HG02588 (cell line): Measurements from ENCODE around the gene MYL12B.
"Not testable (repeated sequence)": the region's sequence is repeated elsewhere in the genome, so short reads cannot be mapped to it uniquely, and the experiment has no call there.

Source experiments
- ATAC-seq: cut with Tn5 transposase; IDR thresholded peaks from one replicate; pipeline ENCODE4 v1.9.1; 2021; ENCODE audit warnings: mild to moderate bottlenecking, moderate library complexity; ENCODE audit not compliant: unreplicated experiment

Gene MYL12B

DNA sequence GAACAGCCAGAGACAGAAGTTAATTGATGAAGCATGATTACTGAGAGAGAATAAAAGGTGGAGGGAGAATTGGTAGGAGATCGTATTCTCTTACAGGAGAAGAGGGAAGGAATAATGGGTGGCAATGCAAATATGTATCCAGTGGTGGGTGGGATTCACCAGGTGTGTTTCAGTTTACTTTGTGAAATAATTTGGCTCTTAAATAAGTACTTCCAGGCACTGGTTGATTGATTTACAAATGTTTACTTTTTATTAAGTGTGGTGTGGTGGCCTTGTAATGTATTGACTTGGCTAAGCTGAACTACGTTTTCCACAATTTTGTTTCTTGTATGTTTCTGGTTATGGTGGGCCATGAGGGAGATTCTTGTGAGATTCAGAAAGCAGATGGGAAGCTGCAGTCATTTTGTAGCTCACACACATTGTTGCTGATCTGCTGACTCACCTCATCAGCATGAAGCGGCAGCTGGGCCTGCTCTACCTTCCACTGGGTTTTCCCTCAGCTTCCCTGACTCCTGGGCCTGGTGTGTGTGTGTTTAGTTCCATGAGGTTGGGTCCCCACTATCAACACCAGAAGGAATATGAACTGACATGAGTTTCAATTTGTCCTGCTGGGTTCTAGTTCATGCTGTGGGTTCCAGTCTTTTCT lies 32.6 kb downstream of the MYL12B start:
- ATAC-seq = no peak

DNA sequence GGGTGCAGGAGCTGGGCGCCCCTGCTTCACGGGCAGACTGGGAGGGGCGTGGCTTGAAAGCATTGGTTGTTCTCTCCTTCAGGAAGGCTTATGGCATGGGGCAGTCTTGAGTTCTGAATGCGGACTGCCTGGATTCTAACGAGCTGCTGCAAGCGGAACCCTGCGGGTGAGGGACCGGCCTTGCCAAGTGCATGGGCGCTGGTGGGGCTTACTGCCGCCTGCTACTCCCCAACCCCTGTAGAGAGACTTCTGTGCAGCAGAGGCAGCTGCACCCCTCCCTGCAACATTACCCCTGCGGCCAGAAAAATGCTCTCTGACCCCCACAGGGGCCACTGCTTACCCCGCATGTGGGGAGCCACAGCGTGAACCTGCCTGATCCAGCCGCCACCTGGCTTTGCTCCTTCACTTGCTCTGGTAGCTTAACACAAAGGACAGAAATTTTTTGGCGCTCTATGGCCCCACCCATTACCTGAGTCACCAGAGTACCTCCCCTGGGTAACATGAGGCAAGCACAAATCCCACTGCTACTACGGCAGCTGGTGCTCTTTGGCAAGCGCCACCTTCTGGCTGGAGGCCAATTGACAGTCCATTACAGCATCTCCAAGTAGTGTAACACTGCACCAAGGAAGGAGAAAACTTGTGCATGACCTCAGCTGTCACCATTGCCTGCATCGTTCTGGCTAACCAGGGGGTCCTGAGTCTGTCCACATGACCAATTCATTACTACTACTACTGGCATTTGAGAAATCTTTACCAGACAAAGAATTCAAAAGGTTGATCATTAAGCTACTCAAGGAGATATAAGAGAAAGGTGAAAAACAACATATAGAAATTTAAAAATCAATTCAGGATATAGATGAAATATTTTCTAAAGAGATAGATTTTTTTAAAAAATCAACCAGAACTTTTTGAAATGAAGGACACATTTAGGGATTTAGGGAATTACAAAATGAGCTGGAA lies 35.4 kb downstream of the MYL12B start:
- peak; percentile 99 for ATAC-seq

DNA sequence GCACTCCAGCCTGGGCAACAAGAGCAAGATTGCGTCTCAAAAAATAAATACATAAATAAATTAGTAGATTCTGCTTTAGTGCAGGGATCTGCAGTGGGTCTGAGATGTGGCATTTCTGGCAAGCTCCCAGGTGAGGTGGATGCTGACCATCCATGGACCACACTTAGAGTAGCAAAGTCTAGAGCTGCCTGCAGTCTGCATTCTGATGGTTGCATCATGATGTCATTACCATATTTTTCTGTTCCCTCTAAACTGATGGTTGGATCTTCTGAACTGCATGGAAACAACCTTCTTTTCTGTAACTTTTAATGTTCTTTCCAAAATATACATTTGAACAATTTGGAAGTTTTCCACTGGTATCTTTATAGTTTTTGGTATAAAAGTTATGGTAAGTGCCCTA lies 42.9 kb downstream of the MYL12B start:
- ATAC-seq = no peak

DNA sequence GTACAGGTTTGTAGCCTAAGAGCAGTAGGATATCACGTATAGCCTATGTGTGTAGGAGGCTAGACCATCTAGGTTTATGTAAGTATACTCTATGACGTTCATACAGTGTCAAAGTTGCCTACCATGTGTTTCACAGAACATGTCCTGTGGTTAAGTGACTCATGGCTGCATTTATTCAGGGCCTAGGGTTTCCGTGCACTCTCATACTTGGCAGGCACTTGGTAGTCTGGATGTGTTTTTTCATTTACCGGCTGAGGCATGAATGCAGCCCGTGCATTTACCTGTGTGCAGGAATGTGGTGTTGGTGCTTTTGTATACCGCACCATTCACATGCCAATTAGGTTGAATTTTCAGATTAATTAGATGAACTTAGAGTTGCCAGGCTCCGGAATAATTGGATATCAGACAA lies 43.4 kb downstream of the MYL12B start:
- no peak for ATAC-seq

DNA sequence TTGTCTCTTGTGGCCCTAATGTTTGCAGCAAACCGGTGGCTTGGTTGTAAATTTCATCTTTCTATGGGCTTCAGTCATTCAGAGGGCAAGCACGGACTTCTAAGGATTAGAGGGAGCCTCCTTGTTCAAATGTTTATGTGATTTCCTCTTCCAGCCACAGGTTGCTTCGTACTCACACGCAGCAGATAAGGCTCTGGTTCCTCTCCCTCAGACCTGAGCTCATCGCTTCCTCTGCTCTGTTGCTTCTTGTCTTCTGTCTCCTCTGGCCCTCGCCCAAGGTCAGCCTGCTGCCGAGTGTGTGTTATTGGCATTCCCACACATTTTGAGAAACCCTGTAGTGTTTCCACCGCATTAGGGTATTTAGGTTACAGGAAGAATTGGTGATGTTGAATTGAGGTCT lies 44.0 kb downstream of the MYL12B start:
- no peak for ATAC-seq

DNA sequence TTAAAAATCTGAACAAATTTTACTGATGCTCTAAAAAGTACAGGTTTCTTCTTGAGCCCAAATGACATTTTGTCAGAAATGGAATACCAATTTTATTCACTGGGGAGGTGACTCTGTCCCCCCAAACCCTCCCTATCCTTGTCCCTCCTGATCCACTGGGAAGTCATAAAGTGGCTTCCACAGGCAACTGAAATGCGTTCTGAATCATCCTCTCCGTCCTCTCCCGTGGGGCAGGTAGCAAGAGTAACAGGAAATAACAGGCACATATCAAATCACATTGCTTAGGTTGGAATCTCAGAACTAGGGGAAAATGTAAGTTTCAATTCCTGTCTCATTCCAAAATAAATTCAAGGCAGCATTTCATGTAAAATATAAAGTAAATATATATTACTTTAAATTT lies 44.5 kb downstream of the MYL12B start:
- ATAC-seq = no peak

DNA sequence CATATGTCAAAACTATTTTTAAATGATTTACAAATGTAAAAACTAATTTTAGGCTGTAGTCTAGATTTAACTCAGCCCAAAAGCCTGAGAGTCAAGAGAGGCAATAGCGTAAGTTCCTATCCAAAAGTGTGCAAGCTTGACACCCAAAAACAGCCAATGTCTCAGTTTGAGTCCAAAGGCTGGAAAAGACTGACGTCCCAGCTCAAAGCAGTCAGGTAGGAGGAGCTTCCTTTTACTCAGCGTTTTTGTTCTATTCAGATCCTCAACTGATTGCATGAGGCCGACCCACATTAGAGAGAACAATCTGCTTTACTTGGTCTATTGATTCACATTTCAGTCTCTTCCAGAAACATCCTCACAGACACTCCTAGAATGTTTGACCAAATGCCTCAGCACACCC lies 51.8 kb downstream of the MYL12B start:
- no peak for ATAC-seq

DNA sequence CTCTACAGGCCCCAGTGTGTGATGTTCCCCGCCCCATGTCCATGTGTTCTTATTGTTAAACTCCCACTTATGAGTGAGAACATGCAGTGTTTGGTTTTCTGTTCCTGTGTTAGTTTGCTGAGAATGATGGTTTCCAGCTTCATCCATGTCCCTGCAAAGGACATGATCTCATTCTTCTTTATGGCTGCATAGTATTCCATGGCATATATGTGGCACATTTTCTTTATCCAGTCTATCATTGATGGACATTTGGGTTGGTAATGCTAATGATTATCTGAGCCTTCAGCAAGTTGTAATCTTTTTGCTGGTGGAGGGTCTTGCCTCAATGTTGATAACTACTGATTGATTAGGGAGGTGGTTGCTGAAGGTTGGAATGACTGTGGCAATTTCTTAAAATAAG lies 53.4 kb downstream of the MYL12B start:
- not testable (repeated sequence) for ATAC-seq

DNA sequence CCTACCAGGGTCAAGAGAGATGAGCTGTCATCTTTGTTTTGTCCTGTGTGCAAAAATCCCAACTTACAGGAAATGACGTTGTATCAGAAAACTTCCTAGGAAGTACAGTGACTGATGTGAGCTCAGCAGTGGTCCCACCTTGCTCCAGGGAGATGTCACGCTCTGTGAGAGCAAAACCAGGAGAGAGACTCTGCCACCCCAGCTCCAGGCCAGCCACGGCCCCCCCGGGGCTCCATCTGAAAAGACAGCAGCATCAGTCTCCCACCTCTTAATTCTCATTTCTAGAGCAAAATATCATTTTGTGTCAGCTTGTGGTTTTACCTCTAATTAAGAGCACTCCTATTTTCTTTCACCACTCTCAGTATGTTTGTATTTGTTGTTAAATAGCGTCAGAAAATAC lies 57.5 kb downstream of the MYL12B start:
- ATAC-seq = no peak

DNA sequence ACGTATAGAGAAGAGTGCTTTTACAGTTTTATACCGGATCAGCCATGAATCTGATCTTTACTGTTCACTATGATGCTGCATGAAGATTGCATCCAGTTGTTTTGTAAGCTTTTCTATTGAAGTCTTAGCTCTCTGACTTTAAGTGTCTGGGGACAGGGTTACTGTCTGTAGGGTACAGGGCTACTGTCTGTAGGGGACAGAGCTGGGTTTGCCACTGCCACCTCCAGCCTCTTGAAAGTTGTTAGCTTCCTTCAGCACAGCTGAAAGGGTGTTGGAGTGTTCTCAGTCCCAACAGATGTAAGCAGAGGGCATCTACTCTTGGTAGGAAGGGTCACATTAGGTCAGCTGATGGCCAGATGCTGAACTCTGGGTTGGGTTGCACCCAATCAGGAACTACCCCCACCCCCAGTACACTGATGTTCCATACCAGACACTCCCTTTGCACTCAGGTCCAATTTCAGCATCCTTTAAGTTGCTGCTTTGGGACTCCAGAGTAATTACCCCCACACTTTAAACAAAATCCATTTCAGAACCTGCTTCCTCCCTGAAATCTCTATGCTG lies 58.0 kb downstream of the MYL12B start:
- ATAC-seq = no peak

DNA sequence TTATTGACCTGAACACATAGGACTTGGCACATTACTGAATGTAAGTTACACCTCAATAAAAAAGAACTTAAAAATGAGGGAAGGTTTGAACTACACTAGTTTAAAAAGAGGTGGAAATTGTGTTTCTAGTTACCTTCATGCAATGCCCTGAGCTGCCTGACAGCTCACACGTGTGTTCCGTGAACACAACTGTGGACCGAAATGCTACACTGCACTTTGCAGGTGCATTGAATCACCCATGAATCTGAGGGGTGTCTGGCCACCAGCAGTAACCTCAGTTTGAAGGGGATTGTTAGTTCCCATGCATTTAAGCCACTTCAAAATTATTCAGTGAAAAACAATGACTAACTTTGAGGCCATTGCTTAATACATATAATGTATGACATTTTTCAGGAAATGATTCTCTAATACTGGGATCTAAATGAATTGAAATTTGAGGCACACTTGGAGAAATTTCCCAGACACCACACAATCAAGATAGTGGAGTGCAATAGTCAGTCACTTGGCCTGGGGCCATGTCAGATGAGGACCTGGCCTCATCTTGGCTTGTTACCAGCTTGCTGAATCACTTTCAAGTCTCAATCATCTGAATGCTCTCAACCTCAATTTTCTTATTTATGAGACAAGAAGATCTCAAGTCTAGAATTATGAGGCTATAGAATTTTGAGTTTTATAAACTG lies 59.3 kb downstream of the MYL12B start:
- ATAC-seq = no peak

DNA sequence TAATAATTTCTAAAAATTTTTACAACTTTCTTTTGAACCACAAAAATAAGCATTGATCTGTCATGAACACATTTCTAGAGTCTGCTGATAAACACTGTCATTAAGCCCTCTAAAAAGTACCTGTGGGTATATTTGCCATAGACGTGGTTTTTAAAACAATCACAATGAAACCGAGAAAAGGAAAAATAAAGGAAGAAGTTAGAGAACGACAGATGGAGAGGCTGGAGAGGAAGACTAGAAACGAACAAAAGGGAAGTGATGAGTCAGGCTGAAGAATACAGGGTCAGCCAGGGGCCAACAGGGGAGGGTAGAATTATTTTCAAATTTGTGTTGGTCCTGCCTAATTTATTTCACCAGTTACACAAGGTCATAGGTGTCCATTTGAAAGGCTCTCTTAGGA lies 62.0 kb downstream of the MYL12B start:
- ATAC-seq = no peak
